Measurements from ENCODE around the gene DNASE1L1. TPM values are rescaled to one million over a fixed set of nuclear protein-coding genes. Genes with fewer than 3 reads are reported as not detected.

DNASE1L1 gene
- 15.8 TPM for total RNA-seq (ENCODE audit: unreplicated experiment)
- long read RNA-seq, partial matches to known transcripts, result 0 of 4 reads
- long read RNA-seq, other reads (novel, unspliced or antisense), result 1 of 4 reads

GRCh38 chrX:154409222-154409871, at the start of gene DNASE1L1:
TSS of gene DNASE1L1 (minus strand) at chrX:154409254. CDS start at chrX:154405568, 3,686 bp downstream.
- DNase-seq, result peak; percentile 68
- Mint-ChIP-seq H3K36me3 (ENCODE audit: unreplicated experiment) (no peaks in the 10 kb centered on the region), H3K9me3 (ENCODE audit: unreplicated experiment) (peaks cover 1% of the 10 kb centered on the region), H3K27ac (ENCODE audit: unreplicated experiment) (peak within 1 kb of the TSS; percentile 79), H3K27me3 (ENCODE audit: unreplicated experiment) (peaks cover 3% of the 10 kb centered on the region), H3K4me3 (ENCODE audit: unreplicated experiment) (peak within 1 kb of the TSS; percentile 78), H3K4me1 (ENCODE audit: low read depth, unreplicated experiment) (no peaks in the 10 kb centered on the region)
- no peak for TF ChIP-seq CTCF (IDR thresholded peaks at IDR 0.05; ENCODE audit: partially characterized antibody, unreplicated experiment)

GRCh38 chrX:154458116-154458953, 49.3 kb upstream of the DNASE1L1 start, which contains the start of gene PLXNA3:
TSS of gene PLXNA3 (plus strand) at chrX:154458281. CDS start at chrX:154460184, 1,903 bp downstream.
- peaks cover 4% of the 10 kb centered on the region for H3K4me1 Mint-ChIP-seq (ENCODE audit: low read depth, unreplicated experiment)
- peaks cover 7% of the 10 kb centered on the region for H3K9me3 Mint-ChIP-seq (ENCODE audit: unreplicated experiment)

GRCh38 chrX:154457491-154458115, 48.5 kb upstream of the DNASE1L1 start:
- no peaks in the 10 kb centered on the region for H3K36me3 Mint-ChIP-seq (ENCODE audit: unreplicated experiment)
- no peak for TF ChIP-seq CTCF (IDR thresholded peaks at IDR 0.05; ENCODE audit: partially characterized antibody, unreplicated experiment)
- DNase-seq, result peak; percentile 43
- peaks cover 10% of the 10 kb centered on the region for H3K27me3 Mint-ChIP-seq (ENCODE audit: unreplicated experiment)
- peak overlapping the region; percentile 98 for H3K27ac Mint-ChIP-seq (ENCODE audit: unreplicated experiment)
- H3K9me3 Mint-ChIP-seq (ENCODE audit: unreplicated experiment), result peaks cover 7% of the 10 kb centered on the region
- peak overlapping the region; percentile 94 for H3K4me3 Mint-ChIP-seq (ENCODE audit: unreplicated experiment)
- peaks cover 4% of the 10 kb centered on the region for H3K4me1 Mint-ChIP-seq (ENCODE audit: low read depth, unreplicated experiment)

More at GRCh38 chrX:154458116-154458953, 49.3 kb upstream of the DNASE1L1 start, which contains the start of gene PLXNA3:
- Mint-ChIP-seq H3K27ac (ENCODE audit: unreplicated experiment) (peak within 1 kb of the TSS; percentile 98), H3K4me3 (ENCODE audit: unreplicated experiment) (peak within 1 kb of the TSS; percentile 94), H3K36me3 (ENCODE audit: unreplicated experiment) (no peaks in the 10 kb centered on the region), H3K27me3 (ENCODE audit: unreplicated experiment) (peaks cover 10% of the 10 kb centered on the region)
- TF ChIP-seq CTCF (IDR thresholded peaks at IDR 0.05; ENCODE audit: partially characterized antibody, unreplicated experiment), result no peak
- DNase-seq, result peak; percentile 71

GRCh38 chrX:154452823-154453222, 43.8 kb upstream of the DNASE1L1 start:
- Mint-ChIP-seq H3K27ac (ENCODE audit: unreplicated experiment) (no peak overlapping the region), H3K4me1 (ENCODE audit: low read depth, unreplicated experiment) (no peaks in the 10 kb centered on the region), H3K36me3 (ENCODE audit: unreplicated experiment) (no peaks in the 10 kb centered on the region), H3K4me3 (ENCODE audit: unreplicated experiment) (no peak overlapping the region), H3K27me3 (ENCODE audit: unreplicated experiment) (peaks cover 4% of the 10 kb centered on the region), H3K9me3 (ENCODE audit: unreplicated experiment) (peaks cover 4% of the 10 kb centered on the region)
- TF ChIP-seq CTCF (IDR thresholded peaks at IDR 0.05; ENCODE audit: partially characterized antibody, unreplicated experiment), result no peak
- no peak for DNase-seq
